IgD-negative memory B cell (primary cell): ENCODE data around the gene PLD2. TPM values are rescaled to one million over a fixed set of nuclear protein-coding genes. Genes with fewer than 3 reads are reported as not detected.
"Not testable (repeated sequence)": the region's sequence is repeated elsewhere in the genome, so short reads cannot be mapped to it uniquely, and the experiment has no call there.

ENCODE experiments used
- H3K27ac Mint-ChIP-seq, 3 donors: one replicate each; pipeline ENCODE4 v1.8.0; 2020 to 2022; ENCODE audit warnings: mild to moderate bottlenecking in 3 of 3, mixed read lengths in 3 of 3, moderate library complexity in 1 of 3
- H3K27me3 Mint-ChIP-seq: one replicate; pipeline ENCODE4 v1.8.0; 2021; ENCODE audit warnings: mixed read lengths
- H3K36me3 Mint-ChIP-seq: one replicate; pipeline ENCODE4 v1.8.0; 2020; ENCODE audit warnings: mild to moderate bottlenecking, mixed read lengths
- H3K4me1 Mint-ChIP-seq, 3 donors: one replicate each; pipeline ENCODE4 v1.8.0; 2020 to 2022; ENCODE audit warnings: mixed read lengths in 3 of 3, mild to moderate bottlenecking in 1 of 3
- H3K4me3 Mint-ChIP-seq, 4 donors: one replicate each; pipeline ENCODE4 v1.8.0; 2020 to 2022; ENCODE audit warnings: mild to moderate bottlenecking in 4 of 4, mixed read lengths in 4 of 4, moderate library complexity in 3 of 4
- H3K9me3 Mint-ChIP-seq, 3 donors: one replicate each; pipeline ENCODE4 v1.8.0; 2020 to 2021; ENCODE audit warnings: mixed read lengths in 3 of 3, mild to moderate bottlenecking in 1 of 3
- polyA plus RNA-seq: library from polyadenylated mRNA; unstranded; fragments of 300-500 nt; fragmentation: Illumina TruSeq; gene quantifications from one replicate; pipeline ENCODE4 v1.2.3, GENCODE V29; 2021

Gene PLD2
- polyA plus RNA-seq, 1 donor from 2014 or later: 4.9 TPM

- Mint-ChIP-seq H3K9me3 (no peaks in the 10 kb centered on the region), H3K27me3 (no peaks in the 10 kb centered on the region), H3K4me3 (peak overlapping the region; percentile 79 to 90 (median 85)), H3K36me3 (peaks cover 6% of the 10 kb centered on the region), H3K27ac (peak overlapping the region in 1 of 3 donors; percentile 47), H3K4me1 (peaks cover 6 to 13% (median 10%) of the 10 kb centered on the region in 3 donors)
Observed at GRCh38 chr17:4807605-4808377, 839 bp downstream of the PLD2 start.

DNA sequence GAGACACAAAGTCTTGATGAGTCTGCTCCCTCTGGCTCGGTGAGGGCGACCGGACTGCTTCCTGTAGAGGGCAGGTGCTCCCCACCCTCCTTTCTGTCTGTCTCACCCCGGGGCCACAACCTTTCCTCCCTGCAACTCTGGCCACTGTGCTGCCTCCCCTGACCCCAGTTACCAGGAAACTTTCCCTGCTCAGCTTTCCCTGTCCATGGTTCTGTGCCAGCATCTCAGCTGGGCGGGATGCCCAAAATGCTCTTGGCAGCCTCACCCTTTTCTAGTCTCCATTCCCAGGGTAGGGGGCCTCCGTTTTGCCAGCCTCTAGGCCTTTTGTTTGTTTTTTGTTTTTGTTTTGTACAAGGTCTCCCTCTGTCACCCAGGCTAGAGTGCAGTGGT, 1.4 kb downstream of the PLD2 start:
- no peaks in the 10 kb centered on the region for H3K9me3 Mint-ChIP-seq
- H3K4me1 Mint-ChIP-seq: peaks cover 6 to 13% (median 10%) of the 10 kb centered on the region in 3 donors
- H3K27me3 Mint-ChIP-seq: no peaks in the 10 kb centered on the region
- H3K36me3 Mint-ChIP-seq: peaks cover 6% of the 10 kb centered on the region
- peak overlapping the region; percentile 79 to 90 (median 85) for H3K4me3 Mint-ChIP-seq
- peak overlapping the region in 2 of 3 donors; percentile 47 to 95 for H3K27ac Mint-ChIP-seq

DNA sequence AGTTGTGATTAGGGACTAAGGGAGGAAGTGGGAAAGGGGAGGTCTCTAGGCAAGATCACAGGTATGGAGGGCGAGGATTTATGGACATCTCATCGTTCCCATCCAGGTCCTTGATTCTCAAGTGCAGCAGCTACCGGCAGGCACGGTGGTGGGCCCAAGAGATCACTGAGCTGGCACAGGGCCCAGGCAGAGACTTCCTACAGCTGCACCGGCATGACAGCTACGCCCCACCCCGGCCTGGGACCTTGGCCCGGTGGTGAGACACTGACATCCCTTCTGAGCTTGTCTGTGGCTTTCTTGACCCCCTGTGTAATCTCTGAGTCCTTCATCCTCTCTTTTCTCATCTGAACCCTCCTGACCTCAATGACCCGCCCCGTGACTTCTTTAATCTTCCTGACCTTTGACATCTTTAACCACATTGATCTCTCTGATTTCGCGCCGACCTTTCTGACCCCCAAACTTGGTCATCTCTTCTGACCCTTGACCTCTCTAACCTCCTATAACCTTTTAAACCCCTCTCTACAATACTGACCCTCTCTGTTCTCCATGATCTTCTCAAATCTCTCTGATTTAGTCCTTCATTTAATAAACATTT, 3.8 kb downstream of the PLD2 start:
- Mint-ChIP-seq H3K36me3 (peaks cover 6% of the 10 kb centered on the region), H3K27me3 (no peaks in the 10 kb centered on the region), H3K27ac (no peak overlapping the region), H3K9me3 (no peaks in the 10 kb centered on the region), H3K4me3 (peak overlapping the region in 1 of 4 donors; percentile 55), H3K4me1 (peaks cover 6 to 13% (median 10%) of the 10 kb centered on the region in 3 donors)

DNA sequence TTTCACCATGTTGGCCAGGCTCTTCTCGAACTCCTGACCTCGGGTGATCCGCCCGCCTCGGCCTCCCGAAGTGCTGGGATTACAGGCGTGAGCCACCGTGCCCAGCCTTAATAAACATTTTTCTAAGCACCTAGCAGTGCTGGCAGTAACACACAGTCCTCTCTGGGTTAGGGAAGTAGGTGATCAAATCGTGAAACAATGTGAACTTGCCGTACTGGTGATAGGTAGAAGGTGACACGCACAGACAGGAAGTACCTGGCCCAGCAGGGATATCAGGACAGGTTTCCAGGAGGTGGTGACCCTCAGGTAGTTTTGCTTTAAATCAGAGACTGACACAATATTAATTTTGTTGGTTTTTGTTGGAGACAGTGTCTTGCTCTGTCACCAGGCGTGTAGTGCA, 4.5 kb downstream of the PLD2 start:
- Mint-ChIP-seq H3K4me1 (peaks cover under 1 to 8% (median 8%) of the 10 kb centered on the region in 3 donors), H3K36me3 (peaks cover 6% of the 10 kb centered on the region), H3K27me3 (no peaks in the 10 kb centered on the region), H3K27ac (no peak overlapping the region), H3K9me3 (no peaks in the 10 kb centered on the region), H3K4me3 (peak overlapping the region in 1 of 4 donors; percentile 15)

GRCh38 chr17:4812690-4813089, 5.7 kb downstream of the PLD2 start:
- peak overlapping the region in 1 of 3 donors; percentile 5 for H3K27ac Mint-ChIP-seq
- H3K9me3 Mint-ChIP-seq: no peaks in the 10 kb centered on the region
- H3K36me3 Mint-ChIP-seq: peaks cover 6% of the 10 kb centered on the region
- peaks cover 0 to 8% (median 8%) of the 10 kb centered on the region in 3 donors for H3K4me1 Mint-ChIP-seq
- H3K4me3 Mint-ChIP-seq: no peak overlapping the region
- no peaks in the 10 kb centered on the region for H3K27me3 Mint-ChIP-seq

DNA sequence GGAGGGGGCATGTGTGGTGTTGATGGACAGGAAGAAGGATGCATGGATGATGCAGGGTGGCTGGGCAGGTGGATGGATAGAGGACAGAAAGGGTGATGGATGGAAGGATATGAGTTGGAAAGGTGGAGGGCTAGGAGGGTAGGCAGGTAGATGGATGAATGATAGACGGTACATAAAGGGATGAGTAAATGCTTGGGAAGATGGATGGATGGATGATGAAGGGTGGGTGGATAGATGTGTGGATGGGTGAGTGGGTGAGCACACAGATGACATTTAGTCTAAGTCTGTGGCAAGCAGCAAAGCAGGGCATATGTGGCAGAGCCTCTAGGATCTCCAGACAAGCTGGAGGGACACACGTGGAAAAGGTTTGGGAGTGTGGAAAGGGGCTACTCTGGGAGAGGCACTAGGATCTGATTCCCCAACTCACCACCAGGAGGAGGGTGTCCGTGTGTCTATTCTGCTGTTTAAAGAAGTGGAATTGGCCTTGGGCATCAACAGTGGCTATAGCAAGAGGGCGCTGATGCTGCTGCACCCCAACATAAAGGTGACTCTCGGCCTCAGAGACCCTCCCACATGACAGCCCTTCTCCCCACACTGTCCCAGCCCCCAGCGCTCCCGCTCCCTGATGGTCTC, 8.2 kb downstream of the PLD2 start:
- Mint-ChIP-seq H3K9me3 (no peaks in the 10 kb centered on the region), H3K4me1 (peaks cover 0 to 6% (median 0%) of the 10 kb centered on the region in 3 donors), H3K27ac (no peak overlapping the region), H3K4me3 (no peak overlapping the region), H3K27me3 (no peaks in the 10 kb centered on the region), H3K36me3 (peaks cover 5% of the 10 kb centered on the region)

- Mint-ChIP-seq H3K9me3 (no peaks in the 10 kb centered on the region), H3K36me3 (peaks cover 3% of the 10 kb centered on the region), H3K27me3 (no peaks in the 10 kb centered on the region), H3K4me1 (peaks cover 0 to 4% (median 0%) of the 10 kb centered on the region in 3 donors), H3K27ac (no peak overlapping the region), H3K4me3 (no peak overlapping the region)
Observed at GRCh38 chr17:4816826-4817225, 9.9 kb downstream of the PLD2 start.

GRCh38 chr17:4818276-4818675, 11.3 kb downstream of the PLD2 start:
- no peak overlapping the region for H3K27ac Mint-ChIP-seq

DNA sequence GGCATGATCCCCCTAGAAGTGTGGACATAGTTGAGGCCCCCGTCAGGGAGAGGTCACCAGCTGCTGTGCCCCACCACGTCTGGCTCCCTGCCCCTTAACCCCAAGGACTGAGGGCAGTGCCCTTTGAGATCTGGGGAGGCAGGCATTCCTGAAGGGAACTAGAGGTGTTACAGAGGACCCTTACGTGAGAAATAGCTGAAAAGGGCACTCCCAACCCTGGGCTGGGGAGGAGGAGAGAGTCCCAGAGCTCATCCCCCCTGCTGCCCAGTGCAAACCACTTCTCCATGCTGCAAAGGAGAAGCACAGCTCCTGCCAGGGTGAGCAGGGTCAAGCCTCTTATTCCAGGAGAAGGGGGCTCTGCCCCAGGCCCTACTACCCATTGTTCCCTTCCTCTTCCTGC, 15.9 kb downstream of the PLD2 start:
- Mint-ChIP-seq H3K36me3 (peaks cover 3% of the 10 kb centered on the region), H3K4me1 (peaks cover 0 to 4% (median 0%) of the 10 kb centered on the region in 3 donors), H3K27ac (no peak overlapping the region), H3K4me3 (no peak overlapping the region), H3K9me3 (no peaks in the 10 kb centered on the region), H3K27me3 (no peaks in the 10 kb centered on the region)

More at GRCh38 chr17:4818276-4818675, 11.3 kb downstream of the PLD2 start:
- H3K36me3 Mint-ChIP-seq: peaks cover 3% of the 10 kb centered on the region
- H3K4me1 Mint-ChIP-seq: peaks cover 0 to 4% (median 0%) of the 10 kb centered on the region in 3 donors
- no peaks in the 10 kb centered on the region for H3K9me3 Mint-ChIP-seq
- H3K27me3 Mint-ChIP-seq: no peaks in the 10 kb centered on the region
- no peak overlapping the region for H3K4me3 Mint-ChIP-seq

DNA sequence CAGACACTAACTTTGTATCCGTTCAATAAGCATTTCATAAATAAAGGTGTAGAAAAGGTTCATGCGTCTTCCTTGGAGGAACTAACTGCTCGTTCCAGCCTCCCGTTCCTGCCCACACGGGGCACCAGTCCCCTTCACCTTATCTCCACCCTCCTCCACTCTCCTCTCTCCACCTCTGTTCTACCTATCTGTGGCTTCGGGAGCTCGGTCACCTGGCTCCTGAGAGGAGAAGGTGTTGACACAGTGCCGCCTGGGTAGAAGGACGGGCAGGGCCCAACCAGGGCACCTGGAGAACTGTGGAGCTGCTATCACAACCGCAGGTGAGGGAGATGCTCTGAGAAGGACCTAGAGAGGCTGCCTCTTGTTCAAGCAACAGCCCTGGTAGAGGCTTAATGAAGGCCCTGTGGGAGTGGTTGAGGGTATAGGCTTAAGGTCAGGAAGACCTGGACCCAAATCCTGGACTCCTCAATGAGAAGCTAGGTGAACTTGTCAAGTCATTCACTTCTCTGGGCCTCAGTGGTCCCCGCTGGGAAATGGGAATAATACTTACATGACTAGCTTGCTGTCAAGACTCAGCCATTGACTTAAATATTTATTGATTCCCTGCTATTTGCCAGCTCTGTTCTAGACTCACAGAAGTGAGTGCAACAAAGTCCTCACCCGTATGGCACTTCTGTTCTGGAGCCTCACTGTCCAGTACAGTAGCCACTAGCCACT, 16.6 kb downstream of the PLD2 start:
- Mint-ChIP-seq H3K4me3 (no peak overlapping the region), H3K36me3 (peaks cover 3% of the 10 kb centered on the region), H3K27ac (no peak overlapping the region), H3K9me3 (no peaks in the 10 kb centered on the region), H3K27me3 (peaks cover 2% of the 10 kb centered on the region), H3K4me1 (peaks cover 0 to 4% (median 0%) of the 10 kb centered on the region in 3 donors)

- H3K4me1 Mint-ChIP-seq: no peaks in the 10 kb centered on the region
- H3K36me3 Mint-ChIP-seq: no peaks in the 10 kb centered on the region
- H3K27me3 Mint-ChIP-seq: peaks cover 2% of the 10 kb centered on the region
- H3K4me3 Mint-ChIP-seq: no peak overlapping the region
- H3K9me3 Mint-ChIP-seq: no peaks in the 10 kb centered on the region
- H3K27ac Mint-ChIP-seq: no peak overlapping the region
Observed at GRCh38 chr17:4827399-4827798, 20.4 kb downstream of the PLD2 start.

DNA sequence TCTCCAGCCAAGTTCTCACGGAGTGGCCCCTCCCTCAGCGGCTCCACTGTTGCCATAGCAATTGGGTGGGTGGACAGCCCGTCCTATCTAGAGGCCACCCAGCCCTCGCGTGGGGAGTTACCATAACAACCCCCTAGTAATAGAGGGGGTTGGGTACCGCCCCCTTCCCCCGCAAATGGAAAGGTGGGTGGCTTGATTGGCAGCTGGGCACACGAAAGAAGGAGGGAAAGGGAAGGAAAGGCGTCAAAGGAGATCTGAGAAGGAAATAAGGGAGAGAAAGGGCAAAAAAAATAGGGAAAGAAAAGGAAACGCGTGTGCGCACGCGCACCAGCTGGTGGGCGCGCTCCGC, 25.9 kb downstream of the PLD2 start:
- peak overlapping the region; percentile 83 to 97 (median 94) for H3K4me3 Mint-ChIP-seq
- H3K4me1 Mint-ChIP-seq: peaks cover 14 to 25% (median 24%) of the 10 kb centered on the region in 3 donors
- not testable (repeated sequence) for H3K36me3 Mint-ChIP-seq, H3K9me3 Mint-ChIP-seq, H3K27me3 Mint-ChIP-seq
- H3K27ac Mint-ChIP-seq: peak overlapping the region; percentile 89 to 98 (median 96)

DNA sequence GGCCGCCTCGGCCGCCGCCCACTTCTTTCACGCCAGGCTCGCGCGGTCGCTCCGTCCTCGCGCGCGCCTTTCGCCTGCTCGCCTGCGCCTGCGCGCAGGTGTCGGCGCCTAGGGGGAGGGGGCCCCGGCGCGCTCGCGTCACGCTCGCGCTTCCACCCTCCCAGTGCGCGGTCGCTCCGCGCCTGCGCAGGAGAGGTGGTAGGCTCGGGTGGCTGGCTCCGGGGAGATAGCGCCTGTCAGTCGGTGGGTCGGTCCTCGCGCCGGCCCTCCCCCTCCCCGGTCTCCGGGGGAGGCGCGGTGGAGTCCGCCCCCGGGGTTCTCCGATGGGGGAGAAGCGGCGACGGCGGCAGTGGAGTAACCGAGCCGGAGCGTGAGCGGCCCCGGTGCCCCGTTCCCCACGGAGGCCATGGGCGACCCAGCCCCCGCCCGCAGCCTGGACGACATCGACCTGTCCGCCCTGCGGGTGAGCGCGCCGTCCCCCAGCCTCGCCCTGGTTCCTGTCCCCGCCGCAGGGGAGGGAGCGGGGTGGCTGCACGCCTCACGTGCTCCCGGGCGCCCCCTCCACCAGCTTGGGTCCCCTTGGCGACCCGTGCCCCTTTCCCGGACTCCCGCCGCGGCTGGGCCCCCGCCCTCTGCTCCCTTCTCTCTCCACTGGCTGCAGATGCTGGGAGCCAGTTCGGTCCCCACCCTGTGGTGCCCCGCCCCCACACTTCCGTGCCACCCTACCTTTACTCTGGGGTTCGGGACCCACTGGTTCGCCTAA, 26.4 kb downstream of the PLD2 start, which contains the start of gene MINK1:
Gene MINK1, plus strand, starts transcription at position 163 of the 763 bp plus-strand sequence. Its CDS starts 244 bp downstream, at position 407.
- Mint-ChIP-seq H3K9me3 (no peaks in the 10 kb centered on the region), H3K36me3 (no peaks in the 10 kb centered on the region), H3K27me3 (no peaks in the 10 kb centered on the region), H3K4me3 (peak within 1 kb of the TSS; percentile 83 to 98 (median 94)), H3K27ac (peak within 1 kb of the TSS; percentile 89 to 98 (median 96)), H3K4me1 (peaks cover 16 to 28% (median 24%) of the 10 kb centered on the region in 3 donors)
